K562 (cell line): ENCODE data around the gene SPTLC2. TPM values are rescaled to one million over a fixed set of nuclear protein-coding genes. Genes with fewer than 3 reads are reported as not detected.

Experiments
- BHLHE40 ChIP-seq: IDR thresholded peaks from 2 replicates; pipeline ENCODE4 v1.6.1; 2011; ENCODE audit warnings: low read length, improper control_type of control experiment
- CSDE1 ChIP-seq, 2 experiments: fragments of 450-650 bp; IDR thresholded peaks; 2 replicates each; pipeline ENCODE4 v1.6.1; 2016; ENCODE audit warnings: mild to moderate bottlenecking in 1 of 2
- HMGXB4 ChIP-seq: sonication (generic); formaldehyde crosslinking; IDR thresholded peaks from 2 replicates; pipeline ENCODE4 v1.8.1; 2023; ENCODE audit warnings: mild to moderate bottlenecking, missing genetic modification reagents
- MAZ ChIP-seq, 2 experiments: fragments of 450-650 bp in 1 of 2; sonication (generic) in 1 of 2; formaldehyde crosslinking; IDR thresholded peaks in 1 of 2; conservative IDR thresholded peaks in 1 of 2; 2 replicates each; pipeline versions ENCODE4 v1.4.0 to v1.5.0; 2020; ENCODE audit warnings: mild to moderate bottlenecking in 1 of 2, missing genetic modification reagents in 1 of 2
- PHF21A ChIP-seq: fragments of 450-650 bp; IDR thresholded peaks from 2 replicates; pipeline ENCODE4 v1.6.1; 2017; ENCODE audit warnings: low read depth, borderline replicate concordance
- THAP12 ChIP-seq: fragments of 250-450 bp; sonication (Bioruptor Pico); IDR thresholded peaks from 2 replicates; pipeline ENCODE4 v1.9.0; 2021; ENCODE audit warnings: mild to moderate bottlenecking, inconsistent platforms
- ZNF253 ChIP-seq: fragments of 250-450 bp; sonication (Bioruptor Pico); conservative IDR thresholded peaks from 2 replicates; pipeline ENCODE4 v1.6.1; 2021; ENCODE audit warnings: mild to moderate bottlenecking
- polyA plus RNA-seq, 8 experiments: library from polyadenylated mRNA; depleted of rRNA in 4 of 8; stranded (reverse) in 5 of 8; unstranded in 3 of 8; fragments of >200 nt; fragmentation: Nextera tagmentation in 2 of 8; fragmentation: Illumina TruSeq in 1 of 8; extraction: Ambion mirVana in 2 of 8; extraction: Trizol in 1 of 8; gene quantifications; 2 replicates each; pipeline versions ENCODE4 v1.2.1 to v1.2.3, GENCODE V29; 2011 to 2014; ENCODE audit warnings: inconsistent platforms in 1 of 8, missing spikeins in 1 of 8
- total RNA-seq, 7 experiments: library from RNA; depleted of rRNA in 6 of 7; stranded (reverse); fragments of >200 nt in 6 of 7; fragmentation: Illumina TruSeq in 2 of 7; extraction: Trizol in 2 of 7; gene quantifications; 2 replicates each; pipeline versions ENCODE4 v1.2.1 to v1.2.3, GENCODE V29; 2011 to 2021; ENCODE audit warnings: low replicate concordance in 1 of 7
- TF ChIP-seq, protein P1 (sequence below), 2 experiments: IDR thresholded peaks; 2 replicates each; pipeline ENCODE4 v1.6.1; 2011; ENCODE audit warnings: borderline replicate concordance in 1 of 2, control low read depth in 1 of 2, low read depth in 1 of 2, low read length in 1 of 2, mild to moderate bottlenecking in 1 of 2, mixed read lengths in 1 of 2, moderate library complexity in 1 of 2; ENCODE audit not compliant: insufficient read depth in 1 of 2, insufficient read length in 1 of 2, poor library complexity in 1 of 2, severe bottlenecking in 1 of 2; ENCODE audit errors: extremely low read depth in 1 of 2
- TF ChIP-seq, protein P2 (sequence below): fragments of 450-650 bp; IDR thresholded peaks from 2 replicates; pipeline ENCODE4 v1.6.1; 2016; ENCODE audit warnings: low read depth
- TF ChIP-seq, protein P3 (sequence below): sonication (generic); formaldehyde crosslinking; IDR thresholded peaks from 2 replicates; pipeline ENCODE4 v1.8.0; 2022; ENCODE audit warnings: mild to moderate bottlenecking, missing genetic modification reagents

Gene SPTLC2
- total and polyA plus RNA-seq, 9 of the 15 experiments (the other 6 are each of a cell fraction or from before 2014, with no cell fraction given) = 4.5 to 30.4 (median 14.0) TPM

DNA sequence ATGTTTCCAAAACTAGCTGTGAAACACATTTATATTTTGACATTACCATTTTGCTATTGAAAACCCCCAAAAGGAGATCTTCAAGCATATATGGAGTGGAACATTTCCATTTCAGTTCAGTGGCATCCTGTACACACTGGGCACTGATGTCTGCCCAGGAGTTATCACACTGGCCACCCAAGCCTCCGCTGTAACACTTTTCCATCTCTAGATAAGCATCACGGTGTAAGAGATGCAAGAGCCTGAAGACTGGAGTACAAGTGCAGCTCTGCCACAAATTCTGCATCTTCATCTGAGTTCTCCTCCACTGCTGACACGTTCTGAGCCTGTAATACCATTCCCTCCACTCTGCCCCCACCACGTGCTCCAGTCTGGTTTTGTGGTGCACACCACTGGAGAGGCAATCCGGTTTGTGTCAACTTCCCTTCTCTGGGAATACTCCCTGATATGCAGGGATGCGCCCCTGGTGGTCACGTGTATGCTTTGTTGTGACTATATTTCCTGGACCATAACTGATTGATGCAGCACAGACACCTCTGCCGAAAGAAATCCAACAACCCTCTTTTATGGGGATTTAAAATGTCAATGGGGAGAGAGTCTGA is 12.7 kb downstream of the SPTLC2 start (continued):
- TF ChIP-seq THAP12 (CRISPR knock-in tag) (no peak), CSDE1 (IDR thresholded peaks at IDR 0.05) (no peak), BHLHE40 (peak; percentile 82), ZNF253 (CRISPR knock-in tag) (no peak), HMGXB4 (CRISPR knock-in tag) (no peak), PHF21A (no peak), MAZ (CRISPR knock-in tag; conservative IDR thresholded peaks at IDR 0.05 in 1 of 2, IDR thresholded peaks at IDR 0.05 in 1 of 2) (no peak)
- TF ChIP-seq, protein P1, sequence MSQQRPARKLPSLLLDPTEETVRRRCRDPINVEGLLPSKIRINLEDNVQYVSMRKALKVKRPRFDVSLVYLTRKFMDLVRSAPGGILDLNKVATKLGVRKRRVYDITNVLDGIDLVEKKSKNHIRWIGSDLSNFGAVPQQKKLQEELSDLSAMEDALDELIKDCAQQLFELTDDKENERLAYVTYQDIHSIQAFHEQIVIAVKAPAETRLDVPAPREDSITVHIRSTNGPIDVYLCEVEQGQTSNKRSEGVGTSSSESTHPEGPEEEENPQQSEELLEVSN (IDR thresholded peaks at IDR 0.05; ENCODE audit: borderline replicate concordance in 1 of 2, extremely low read depth in 1 of 2, insufficient read depth in 1 of 2, insufficient read length in 1 of 2, low read depth in 1 of 2, low read length in 1 of 2, poor library complexity in 1 of 2, severe bottlenecking in 1 of 2) = peak; percentile 30 to 60
- TF ChIP-seq, protein P2, sequence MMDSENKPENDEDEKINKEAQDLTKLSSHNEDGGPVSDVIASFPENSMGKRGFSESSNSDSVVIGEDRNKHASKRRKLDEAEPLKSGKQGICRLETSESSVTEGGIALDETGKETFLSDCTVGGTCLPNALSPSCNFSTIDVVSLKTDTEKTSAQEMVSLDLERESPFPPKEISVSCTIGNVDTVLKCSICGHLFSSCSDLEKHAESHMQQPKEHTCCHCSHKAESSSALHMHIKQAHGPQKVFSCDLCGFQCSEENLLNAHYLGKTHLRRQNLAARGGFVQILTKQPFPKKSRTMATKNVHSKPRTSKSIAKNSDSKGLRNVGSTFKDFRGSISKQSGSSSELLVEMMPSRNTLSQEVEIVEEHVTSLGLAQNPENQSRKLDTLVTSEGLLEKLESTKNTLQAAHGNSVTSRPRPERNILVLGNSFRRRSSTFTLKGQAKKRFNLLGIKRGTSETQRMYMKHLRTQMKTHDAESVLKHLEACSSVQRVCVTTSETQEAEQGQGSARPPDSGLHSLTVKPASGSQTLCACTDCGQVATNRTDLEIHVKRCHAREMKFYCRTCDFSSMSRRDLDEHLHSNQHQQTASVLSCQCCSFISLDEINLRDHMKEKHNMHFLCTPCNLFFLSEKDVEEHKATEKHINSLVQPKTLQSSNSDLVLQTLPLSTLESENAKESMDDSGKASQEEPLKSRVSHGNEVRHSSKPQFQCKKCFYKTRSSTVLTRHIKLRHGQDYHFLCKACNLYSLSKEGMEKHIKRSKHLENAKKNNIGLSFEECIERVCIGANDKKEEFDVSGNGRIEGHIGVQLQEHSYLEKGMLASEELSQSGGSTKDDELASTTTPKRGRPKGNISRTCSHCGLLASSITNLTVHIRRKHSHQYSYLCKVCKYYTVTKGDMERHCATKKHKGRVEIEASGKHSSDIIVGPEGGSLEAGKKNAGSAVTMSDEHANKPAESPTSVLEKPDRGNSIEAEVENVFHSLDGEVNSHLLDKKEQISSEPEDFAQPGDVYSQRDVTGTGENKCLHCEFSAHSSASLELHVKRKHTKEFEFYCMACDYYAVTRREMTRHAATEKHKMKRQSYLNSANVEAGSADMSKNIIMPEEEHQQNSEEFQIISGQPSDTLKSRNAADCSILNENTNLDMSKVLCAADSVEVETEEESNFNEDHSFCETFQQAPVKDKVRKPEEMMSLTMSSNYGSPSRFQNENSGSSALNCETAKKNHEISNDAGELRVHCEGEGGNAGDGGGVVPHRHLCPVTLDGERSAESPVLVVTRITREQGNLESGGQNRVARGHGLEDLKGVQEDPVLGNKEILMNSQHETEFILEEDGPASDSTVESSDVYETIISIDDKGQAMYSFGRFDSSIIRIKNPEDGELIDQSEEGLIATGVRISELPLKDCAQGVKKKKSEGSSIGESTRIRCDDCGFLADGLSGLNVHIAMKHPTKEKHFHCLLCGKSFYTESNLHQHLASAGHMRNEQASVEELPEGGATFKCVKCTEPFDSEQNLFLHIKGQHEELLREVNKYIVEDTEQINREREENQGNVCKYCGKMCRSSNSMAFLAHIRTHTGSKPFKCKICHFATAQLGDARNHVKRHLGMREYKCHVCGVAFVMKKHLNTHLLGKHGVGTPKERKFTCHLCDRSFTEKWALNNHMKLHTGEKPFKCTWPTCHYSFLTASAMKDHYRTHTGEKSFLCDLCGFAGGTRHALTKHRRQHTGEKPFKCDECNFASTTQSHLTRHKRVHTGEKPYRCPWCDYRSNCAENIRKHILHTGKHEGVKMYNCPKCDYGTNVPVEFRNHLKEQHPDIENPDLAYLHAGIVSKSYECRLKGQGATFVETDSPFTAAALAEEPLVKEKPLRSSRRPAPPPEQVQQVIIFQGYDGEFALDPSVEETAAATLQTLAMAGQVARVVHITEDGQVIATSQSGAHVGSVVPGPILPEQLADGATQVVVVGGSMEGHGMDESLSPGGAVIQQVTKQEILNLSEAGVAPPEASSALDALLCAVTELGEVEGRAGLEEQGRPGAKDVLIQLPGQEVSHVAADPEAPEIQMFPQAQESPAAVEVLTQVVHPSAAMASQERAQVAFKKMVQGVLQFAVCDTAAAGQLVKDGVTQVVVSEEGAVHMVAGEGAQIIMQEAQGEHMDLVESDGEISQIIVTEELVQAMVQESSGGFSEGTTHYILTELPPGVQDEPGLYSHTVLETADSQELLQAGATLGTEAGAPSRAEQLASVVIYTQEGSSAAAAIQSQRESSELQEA = no peak
- TF ChIP-seq, protein P3, sequence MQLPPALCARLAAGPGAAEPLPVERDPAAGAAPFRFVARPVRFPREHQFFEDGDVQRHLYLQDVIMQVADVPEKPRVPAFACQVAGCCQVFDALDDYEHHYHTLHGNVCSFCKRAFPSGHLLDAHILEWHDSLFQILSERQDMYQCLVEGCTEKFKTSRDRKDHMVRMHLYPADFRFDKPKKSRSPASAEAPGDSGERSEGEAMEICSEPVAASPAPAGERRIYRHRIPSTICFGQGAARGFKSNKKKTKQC (CRISPR knock-in tag) = no peak
